Keratinocyte (primary cell): ENCODE data around the gene AFAP1L2. TPM values are rescaled to one million over a fixed set of nuclear protein-coding genes. Genes with fewer than 3 reads are reported as not detected.

Experiments used
- DNase-seq: peaks from one replicate; pipeline ENCODE4 v3.0.0-alpha.2; 2011; ENCODE audit warnings: low read depth, missing footprints, low spot score
- FAIRE-seq: peaks from 2 replicates; lab custom pipeline; 2011; peaks lifted over from hg19 to GRCh38; lab: Jason Lieb, UNC
- H2AFZ ChIP-seq: 2 replicates; pipeline ENCODE4 v1.6.0; 2012; ENCODE audit warnings: low read length, control low read depth, inconsistent platforms; ENCODE audit not compliant: control insufficient read depth
- H3K27ac ChIP-seq: 2 replicates; pipeline ENCODE4 v1.5.1; 2011; ENCODE audit warnings: low read length; ENCODE audit not compliant: control insufficient read depth, insufficient read depth
- H3K27me3 ChIP-seq: 3 replicates; pipeline ENCODE4 v1.6.0; 2011; ENCODE audit warnings: low read length; ENCODE audit not compliant: control insufficient read depth, insufficient read depth; ENCODE audit errors: extremely low read depth
- H3K36me3 ChIP-seq, 2 experiments: 2 replicates in 1 of 2; 3 replicates in 1 of 2; pipeline ENCODE4 v1.5.1; 2011; ENCODE audit warnings: low read length in 2 of 2, mild to moderate bottlenecking in 1 of 2; ENCODE audit not compliant: control insufficient read depth in 2 of 2, insufficient read depth in 2 of 2; ENCODE audit errors: extremely low read depth in 1 of 2
- H3K4me1 ChIP-seq: 3 replicates; pipeline ENCODE4 v1.5.1; 2011; ENCODE audit warnings: low read length; ENCODE audit not compliant: control insufficient read depth, insufficient read depth; ENCODE audit errors: extremely low read depth
- H3K4me2 ChIP-seq: 3 replicates; pipeline ENCODE4 v1.6.0; 2011; ENCODE audit warnings: low read depth, low read length; ENCODE audit not compliant: control insufficient read depth, insufficient read depth; ENCODE audit errors: extremely low read depth
- H3K4me3 ChIP-seq, 3 experiments: fragments of 200-600 bp in 1 of 3; sonication (generic) in 1 of 3; 2 replicates in 2 of 3; 3 replicates in 1 of 3; pipeline ENCODE4 v1.5.1; 2011 to 2016; ENCODE audit warnings: low read length in 3 of 3, mild to moderate bottlenecking in 3 of 3, control low read depth in 2 of 3, inconsistent platforms in 1 of 3, low read depth in 1 of 3, mixed read lengths in 1 of 3, mixed run types in 1 of 3, moderate library complexity in 1 of 3; ENCODE audit not compliant: control insufficient read depth in 2 of 3, insufficient read depth in 2 of 3; ENCODE audit errors: extremely low read depth in 1 of 3
- H3K79me2 ChIP-seq: 2 replicates; pipeline ENCODE4 v1.6.0; 2012; ENCODE audit warnings: low read length; ENCODE audit not compliant: control insufficient read depth, insufficient read depth
- H3K9ac ChIP-seq: 3 replicates; pipeline ENCODE4 v1.6.0; 2011; ENCODE audit warnings: low read length; ENCODE audit not compliant: control insufficient read depth, insufficient read depth; ENCODE audit errors: extremely low read depth
- H3K9me1 ChIP-seq: 3 replicates; pipeline ENCODE4 v1.6.0; 2011; ENCODE audit warnings: low read length; ENCODE audit not compliant: control insufficient read depth, insufficient read depth; ENCODE audit errors: extremely low read depth
- H3K9me3 ChIP-seq: 2 replicates; pipeline ENCODE4 v1.5.1; 2012; ENCODE audit warnings: low read depth, low read length; ENCODE audit not compliant: control insufficient read depth
- H4K20me1 ChIP-seq: 3 replicates; pipeline ENCODE4 v1.6.0; 2011; ENCODE audit warnings: low read length; ENCODE audit not compliant: control insufficient read depth, insufficient read depth; ENCODE audit errors: extremely low read depth
- EZH2 ChIP-seq: IDR thresholded peaks from one replicate; pipeline ENCODE4 v1.6.1; 2012; ENCODE audit warnings: inconsistent platforms, mild to moderate bottlenecking, low read length, moderate library complexity
- dilution Hi-C: fragments of 300-500 bp; cut with MboI; formaldehyde crosslinking; loops from one replicate; pipeline ENCODE4 v1.7.0; 2020; ENCODE audit warnings: low sequenced_read_pairs; ENCODE audit not compliant: extremely low pct_ligation_motif_present
- polyA plus RNA-seq, 5 experiments: library from polyadenylated mRNA; depleted of rRNA in 3 of 5; stranded (reverse) in 3 of 5; stranded (forward) in 1 of 5; unstranded in 1 of 5; fragments of >200 nt; gene quantifications; 1 replicate in 1 of 5; 2 replicates in 3 of 5; 3 replicates in 1 of 5; pipeline versions ENCODE4 v1.2.1 to v1.2.3, GENCODE V29; 2011 to 2012; ENCODE audit warnings: missing spikeins in 2 of 5, low read depth in 1 of 5, low replicate concordance in 1 of 5
- TF ChIP-seq, protein P1 (sequence below), 3 experiments: IDR thresholded peaks in 1 of 3; conservative IDR thresholded peaks in 1 of 3; optimal IDR thresholded peaks in 1 of 3; 2 replicates in 2 of 3; 3 replicates in 1 of 3; pipeline versions ENCODE3 to v1.5.1; 2011; ENCODE audit warnings: low read length in 3 of 3, mild to moderate bottlenecking in 3 of 3, moderate library complexity in 2 of 3, control low read depth in 1 of 3, inconsistent platforms in 1 of 3; ENCODE audit not compliant: insufficient read depth in 2 of 3; ENCODE audit errors: extremely low read depth in 1 of 3

The AFAP1L2 gene
- polyA plus RNA-seq, 1 donor (not counting 4 experiments of a cell fraction or from before 2014, with no cell fraction given) = 40.4 TPM

GRCh38 chr10:114316744-114317143, 87.6 kb downstream of the AFAP1L2 start:
- peaks cover 23% of the 10 kb centered on the region for H3K4me1 ChIP-seq
- H3K9me1 ChIP-seq = no peaks in the 10 kb centered on the region
- dilution Hi-C loops = no loop called here
- H2AFZ ChIP-seq = no peak overlapping the region
- no peak overlapping the region for H3K27ac ChIP-seq
- no peaks in the 10 kb centered on the region for H4K20me1 ChIP-seq
- DNase-seq (no peak), FAIRE-seq (no peak)
- H3K9me3 ChIP-seq = no peaks in the 10 kb centered on the region
- H3K4me3 ChIP-seq = no peak overlapping the region
- no peaks in the 10 kb centered on the region for H3K27me3 ChIP-seq
- no peak for TF ChIP-seq EZH2
- peaks cover 7 to 38% of the 10 kb centered on the region in 2 experiments for H3K36me3 ChIP-seq
- H3K4me2 ChIP-seq = no peak overlapping the region
- no peak overlapping the region for H3K9ac ChIP-seq
- H3K79me2 ChIP-seq = peaks cover 3% of the 10 kb centered on the region

DNA sequence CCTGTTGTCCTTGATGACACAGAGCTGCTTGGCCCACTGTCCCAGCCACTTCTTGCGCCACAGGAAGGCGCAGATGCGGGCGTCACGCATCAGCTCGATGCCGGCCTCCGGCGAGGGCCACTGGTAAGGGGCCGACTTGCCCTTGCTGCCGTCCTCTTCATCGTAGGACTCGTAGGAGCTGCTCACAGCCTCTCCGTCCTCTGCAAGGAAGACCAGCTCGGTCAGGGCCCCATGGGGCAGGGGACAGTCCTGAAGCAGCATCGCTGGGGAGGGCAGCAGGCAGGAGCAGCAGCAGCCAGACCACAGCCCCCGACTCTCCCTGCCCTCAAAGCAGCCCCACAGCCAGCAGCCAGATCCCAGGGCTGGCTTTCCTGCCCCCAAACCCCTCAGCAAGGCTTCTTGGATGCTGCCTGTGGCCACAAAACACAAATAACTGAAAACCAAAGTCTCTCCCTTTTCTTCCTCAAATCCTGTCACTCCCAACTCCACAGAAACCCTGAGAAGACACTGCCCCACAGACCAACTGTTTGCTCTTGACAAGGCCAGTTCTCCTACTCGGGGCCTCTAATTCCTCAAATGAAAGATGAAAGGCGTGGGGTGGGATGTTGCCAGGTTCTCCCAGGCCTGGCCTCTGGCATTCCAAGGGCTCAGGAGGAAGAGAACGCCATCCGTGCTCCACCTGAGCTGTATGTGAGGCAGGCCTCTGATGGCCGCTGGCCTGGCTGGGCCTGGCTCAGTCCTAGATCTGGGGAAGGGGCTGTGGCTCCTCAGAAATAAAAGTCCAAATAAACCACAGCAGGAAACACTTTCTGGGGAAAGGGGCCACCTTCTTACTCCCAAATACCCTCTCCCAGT, 88.5 kb downstream of the AFAP1L2 start:
- H3K27me3 ChIP-seq = no peaks in the 10 kb centered on the region
- H3K27ac ChIP-seq = no peak overlapping the region
- no peak for DNase-seq
- dilution Hi-C loops = no loop called here
- no peaks in the 10 kb centered on the region for H3K9me3 ChIP-seq
- H3K9ac ChIP-seq = no peak overlapping the region
- no peak overlapping the region for H3K4me2 ChIP-seq
- H4K20me1 ChIP-seq = no peaks in the 10 kb centered on the region
- no peak overlapping the region for H2AFZ ChIP-seq
- FAIRE-seq = no peak
- H3K79me2 ChIP-seq = peaks cover 3% of the 10 kb centered on the region
- H3K4me3 ChIP-seq = no peak overlapping the region
- TF ChIP-seq EZH2 = no peak
- TF ChIP-seq, protein P1, sequence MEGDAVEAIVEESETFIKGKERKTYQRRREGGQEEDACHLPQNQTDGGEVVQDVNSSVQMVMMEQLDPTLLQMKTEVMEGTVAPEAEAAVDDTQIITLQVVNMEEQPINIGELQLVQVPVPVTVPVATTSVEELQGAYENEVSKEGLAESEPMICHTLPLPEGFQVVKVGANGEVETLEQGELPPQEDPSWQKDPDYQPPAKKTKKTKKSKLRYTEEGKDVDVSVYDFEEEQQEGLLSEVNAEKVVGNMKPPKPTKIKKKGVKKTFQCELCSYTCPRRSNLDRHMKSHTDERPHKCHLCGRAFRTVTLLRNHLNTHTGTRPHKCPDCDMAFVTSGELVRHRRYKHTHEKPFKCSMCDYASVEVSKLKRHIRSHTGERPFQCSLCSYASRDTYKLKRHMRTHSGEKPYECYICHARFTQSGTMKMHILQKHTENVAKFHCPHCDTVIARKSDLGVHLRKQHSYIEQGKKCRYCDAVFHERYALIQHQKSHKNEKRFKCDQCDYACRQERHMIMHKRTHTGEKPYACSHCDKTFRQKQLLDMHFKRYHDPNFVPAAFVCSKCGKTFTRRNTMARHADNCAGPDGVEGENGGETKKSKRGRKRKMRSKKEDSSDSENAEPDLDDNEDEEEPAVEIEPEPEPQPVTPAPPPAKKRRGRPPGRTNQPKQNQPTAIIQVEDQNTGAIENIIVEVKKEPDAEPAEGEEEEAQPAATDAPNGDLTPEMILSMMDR (optimal IDR thresholded peaks at IDR 0.05 in 1 of 3, IDR thresholded peaks at IDR 0.05 in 1 of 3, conservative IDR thresholded peaks at IDR 0.05 in 1 of 3; ENCODE audit: extremely low read depth in 1 of 3, insufficient read depth in 2 of 3, low read length in 3 of 3) = no peak
- H3K9me1 ChIP-seq = no peaks in the 10 kb centered on the region
- peaks cover 14% of the 10 kb centered on the region for H3K4me1 ChIP-seq
- peaks cover 9 to 39% of the 10 kb centered on the region in 2 experiments for H3K36me3 ChIP-seq
